NCI-H2107 treated with DMSO at 0.1 percent for 48 hours (cell line): ENCODE results near the gene ZNF362.
"Not testable (repeated sequence)": the region's sequence is repeated elsewhere in the genome, so short reads cannot be mapped to it uniquely, and the experiment has no call there.

Experiments used
- DNase-seq: peaks from one replicate; lab custom pipeline; 2025; ENCODE audit not compliant: unreplicated experiment; lab: John Stamatoyannopoulos, UW

The ZNF362 gene, protein sequence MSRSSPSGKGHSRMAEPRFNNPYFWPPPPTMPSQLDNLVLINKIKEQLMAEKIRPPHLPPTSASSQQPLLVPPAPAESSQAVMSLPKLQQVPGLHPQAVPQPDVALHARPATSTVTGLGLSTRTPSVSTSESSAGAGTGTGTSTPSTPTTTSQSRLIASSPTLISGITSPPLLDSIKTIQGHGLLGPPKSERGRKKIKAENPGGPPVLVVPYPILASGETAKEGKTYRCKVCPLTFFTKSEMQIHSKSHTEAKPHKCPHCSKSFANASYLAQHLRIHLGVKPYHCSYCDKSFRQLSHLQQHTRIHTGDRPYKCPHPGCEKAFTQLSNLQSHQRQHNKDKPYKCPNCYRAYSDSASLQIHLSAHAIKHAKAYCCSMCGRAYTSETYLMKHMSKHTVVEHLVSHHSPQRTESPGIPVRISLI

DNA sequence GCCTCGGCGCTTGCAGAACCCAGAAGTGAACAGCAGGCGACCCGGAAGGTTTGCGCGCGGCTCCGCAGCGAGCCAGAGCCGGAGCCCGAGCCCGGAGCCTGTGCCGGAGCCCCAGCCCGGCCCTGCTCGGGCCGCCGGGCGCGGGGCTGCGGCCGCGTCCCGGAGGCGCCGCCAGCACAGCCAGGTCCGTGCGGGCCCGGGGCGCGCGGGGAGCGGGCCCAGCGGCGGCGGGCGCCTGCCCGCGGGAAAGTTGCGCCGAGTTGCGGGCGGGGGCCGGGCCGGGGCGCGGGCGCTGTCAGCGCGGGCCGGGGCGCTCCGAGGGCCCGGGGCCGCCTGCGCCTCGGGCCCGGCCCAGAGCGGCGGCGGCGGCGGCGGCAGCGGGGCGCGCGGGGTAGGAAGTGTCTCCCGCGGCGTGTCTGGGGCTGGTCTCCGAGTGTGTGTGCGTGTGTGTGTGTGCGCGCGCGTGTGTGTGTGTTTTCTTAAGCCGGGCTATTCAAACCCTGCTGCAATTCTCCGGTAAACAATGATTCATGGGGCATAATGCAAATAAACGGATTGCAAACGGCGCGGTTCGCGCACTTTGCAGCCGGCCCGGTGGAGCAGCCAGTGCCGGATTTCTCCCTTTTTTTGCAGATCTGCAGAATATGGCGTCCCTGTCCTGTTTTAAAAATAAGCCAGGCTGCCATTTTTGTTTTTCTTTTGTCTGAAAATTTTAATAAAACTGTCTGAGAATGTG lies at the start of gene ZNF362:
TSS of gene ZNF362 (plus strand) at position 22 of the 736 bp plus-strand sequence. CDS start 14,083 bp downstream, outside the sequence.
- DNase-seq = peak; percentile 70

DNA sequence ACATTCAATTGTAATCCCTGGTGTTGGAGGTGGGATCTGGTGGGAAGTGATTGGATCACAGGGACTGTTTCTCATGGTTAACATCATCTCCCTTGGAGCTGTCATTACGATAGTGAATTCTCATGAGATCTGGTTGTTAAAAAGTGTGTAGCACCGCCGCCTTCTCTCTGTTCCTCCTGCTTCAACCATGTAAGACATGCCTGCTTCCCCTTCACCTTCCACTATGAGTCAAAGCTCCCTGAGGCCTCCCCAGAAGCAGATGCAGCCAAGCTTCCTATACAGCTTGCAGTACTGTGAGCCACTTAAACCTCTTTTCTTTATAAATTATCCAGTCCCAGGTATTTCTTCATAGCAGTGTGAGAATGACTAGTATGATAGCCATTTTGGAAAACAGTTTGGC lies 44.3 kb upstream of the ZNF362 start:
- DNase-seq = no peak

DNA sequence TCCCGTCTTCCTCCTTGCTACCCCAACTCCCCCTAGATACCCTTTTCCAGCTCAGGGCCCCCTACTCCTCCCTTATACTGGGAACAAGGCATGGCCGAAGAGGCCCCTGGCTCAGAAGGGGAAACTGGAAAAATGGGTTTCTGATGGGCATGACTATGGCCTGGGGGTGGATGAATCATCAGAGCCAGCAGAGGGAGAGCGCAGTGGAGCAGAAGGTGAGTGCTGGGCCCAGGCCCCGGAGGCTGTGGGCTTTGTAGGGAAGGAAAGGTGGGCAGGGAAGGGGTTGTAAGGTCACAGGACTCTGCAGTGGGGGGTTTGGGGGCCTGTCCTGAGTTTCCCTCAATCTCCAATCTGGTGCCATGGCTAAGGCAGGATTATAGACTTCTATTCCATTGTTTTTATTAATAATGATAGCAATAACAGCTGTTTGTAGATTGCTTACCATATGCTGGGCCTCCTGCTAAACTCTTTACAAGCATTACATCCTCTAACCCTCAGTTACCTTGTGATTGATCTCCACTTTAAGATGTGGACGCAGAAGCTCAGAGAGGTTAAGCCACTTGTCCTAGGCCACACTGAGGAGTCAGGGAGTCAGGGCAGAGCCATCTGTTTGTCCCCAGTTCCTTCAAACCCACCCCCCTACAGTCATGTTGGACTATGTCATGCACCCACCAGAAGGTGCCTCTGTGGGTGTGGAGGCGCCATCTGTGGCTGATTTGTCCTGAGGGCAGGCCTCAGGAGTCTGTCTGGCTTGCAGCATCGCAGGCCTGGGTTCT lies 36.2 kb upstream of the ZNF362 start:
- DNase-seq = no peak

DNA sequence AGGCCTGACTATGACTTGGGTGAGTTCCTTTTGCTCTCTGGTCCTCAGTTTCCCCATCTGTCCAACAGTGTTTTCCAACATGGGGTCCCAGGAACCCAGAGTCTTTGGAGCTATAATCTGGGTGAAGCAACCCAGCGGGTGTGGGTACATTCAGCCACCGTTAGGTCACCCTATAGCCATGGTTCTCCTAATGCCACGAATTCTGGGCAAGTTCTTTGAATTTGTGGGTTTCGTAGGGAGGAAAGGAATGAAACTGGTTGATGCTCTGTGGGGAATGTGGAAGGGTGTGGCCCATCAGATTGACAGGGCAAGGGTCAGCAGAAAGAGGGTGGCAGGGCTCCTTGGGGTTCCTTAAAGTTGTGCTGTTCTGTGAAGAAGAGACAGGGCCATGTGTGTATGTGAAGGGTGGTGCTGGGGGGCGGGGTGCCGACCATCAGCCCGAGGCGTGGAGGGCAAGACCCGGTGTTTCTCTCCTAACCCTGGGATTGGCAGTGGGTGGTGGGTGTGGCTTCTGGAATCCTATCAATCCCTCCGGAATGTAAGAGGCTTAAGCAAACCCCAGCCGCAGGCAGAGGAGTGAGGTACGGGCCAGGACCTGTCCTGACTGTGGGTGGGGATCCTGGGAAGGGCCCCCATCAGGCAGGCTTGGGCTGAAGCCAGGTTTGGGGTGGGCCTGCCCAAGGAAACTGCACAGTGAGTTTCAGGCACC lies 35.5 kb upstream of the ZNF362 start:
- DNase-seq = no peak

DNA sequence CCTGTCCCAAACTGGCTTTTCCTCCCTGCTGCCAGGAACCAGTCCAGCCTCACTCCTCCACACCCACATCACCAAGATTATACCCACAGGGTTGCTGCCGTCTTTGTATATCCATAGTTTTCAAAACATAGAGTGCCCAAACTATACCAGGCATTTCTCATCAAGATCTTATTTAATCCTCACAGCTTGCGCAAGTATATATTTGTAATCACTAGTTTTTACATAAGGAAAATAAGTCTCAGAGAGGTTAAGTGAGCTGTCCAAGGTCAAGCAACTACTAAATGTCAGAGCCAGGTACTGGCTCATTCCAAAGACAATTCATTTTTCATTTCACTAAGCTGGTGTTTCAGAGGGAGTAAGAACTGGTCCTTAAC lies 34.9 kb upstream of the ZNF362 start:
- no peak for DNase-seq

DNA sequence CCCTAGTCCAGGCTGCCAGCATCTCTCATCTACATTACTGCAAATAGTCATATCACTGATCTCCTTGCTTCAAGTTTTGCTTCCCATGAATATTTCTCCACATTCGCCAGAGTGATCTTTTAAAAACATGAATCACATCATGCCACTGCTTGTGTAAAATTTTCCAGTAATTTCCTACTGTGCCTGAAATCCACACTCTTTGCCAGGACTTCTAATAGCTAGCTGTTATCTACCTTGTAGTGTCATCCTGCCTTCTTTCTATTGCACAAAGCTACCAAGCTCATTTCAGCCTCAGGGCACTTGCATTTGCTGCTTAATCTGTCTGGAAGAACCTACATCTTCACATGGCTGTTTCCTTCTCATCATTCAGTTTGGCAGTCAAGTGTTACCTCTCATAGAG lies 33.9 kb upstream of the ZNF362 start:
- DNase-seq = no peak

DNA sequence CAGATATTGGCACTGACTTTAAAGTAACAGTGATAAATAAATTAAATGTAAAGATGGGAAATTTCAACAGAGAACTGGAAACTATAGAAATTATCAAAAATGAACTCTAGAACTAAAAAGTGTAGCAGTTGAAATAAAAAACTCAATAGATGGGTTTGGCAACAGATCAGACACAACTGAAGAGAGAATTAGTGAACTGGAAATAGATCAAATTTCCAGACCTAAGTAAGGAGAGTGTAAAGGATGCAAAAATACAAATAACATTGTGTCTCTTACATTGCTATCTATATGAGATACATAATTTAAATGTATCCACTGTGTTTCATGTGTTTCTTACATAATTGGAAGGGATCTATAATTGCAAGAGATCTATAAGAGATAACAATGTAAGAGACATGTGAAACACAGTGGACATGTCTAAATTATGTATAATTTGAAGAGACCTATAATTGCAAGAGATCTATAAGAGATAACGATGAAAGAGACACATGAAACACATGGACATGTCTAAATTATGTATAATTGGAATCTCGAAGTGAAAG lies 32.1 kb upstream of the ZNF362 start:
- DNase-seq = no peak

DNA sequence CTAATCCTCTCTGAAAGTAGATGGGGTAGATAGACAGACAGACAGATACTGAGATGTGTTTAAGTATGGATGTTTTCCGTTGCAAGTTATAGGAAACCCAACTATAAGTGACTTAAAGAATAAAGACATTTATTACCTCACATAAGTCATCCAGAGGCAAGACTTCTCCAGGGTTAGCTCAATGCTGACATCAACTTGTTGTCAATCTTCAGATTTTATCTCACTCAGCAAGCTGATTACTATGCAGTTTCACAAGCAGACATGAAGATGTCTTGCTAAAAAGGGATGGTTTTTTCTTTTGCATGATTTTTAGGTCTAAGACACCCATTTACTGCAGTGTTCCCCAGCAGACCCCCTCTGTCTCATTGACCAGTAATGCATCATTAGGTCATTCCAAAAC lies 30.7 kb upstream of the ZNF362 start:
- no peak for DNase-seq

DNA sequence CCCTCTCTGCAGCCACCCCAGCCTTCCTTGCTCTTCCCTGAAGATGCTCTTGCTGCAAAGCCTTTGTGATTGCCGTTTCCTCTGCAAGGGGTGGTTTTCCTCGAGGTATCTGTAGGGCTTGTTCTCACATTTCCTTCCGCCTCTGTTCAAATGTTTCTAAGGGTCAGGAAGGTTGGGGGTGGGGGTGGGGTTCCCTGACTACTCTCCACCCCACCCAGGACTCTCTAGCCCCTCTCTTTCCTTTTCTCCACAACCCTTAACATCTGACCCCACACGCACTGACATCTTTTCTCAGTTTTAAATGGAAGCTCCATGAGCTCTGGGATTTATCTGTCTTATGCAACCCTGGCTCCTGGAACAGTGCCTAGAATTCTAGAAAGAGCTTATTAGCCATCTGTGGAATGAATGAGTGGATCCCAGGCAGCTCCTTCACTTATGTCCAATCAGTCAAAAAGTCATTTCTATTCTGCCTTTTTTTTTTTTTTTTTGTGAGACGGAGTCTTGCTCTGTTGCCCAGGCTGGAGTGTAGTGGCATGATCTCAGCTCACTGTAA lies 27.3 kb upstream of the ZNF362 start:
- DNase-seq = no peak

DNA sequence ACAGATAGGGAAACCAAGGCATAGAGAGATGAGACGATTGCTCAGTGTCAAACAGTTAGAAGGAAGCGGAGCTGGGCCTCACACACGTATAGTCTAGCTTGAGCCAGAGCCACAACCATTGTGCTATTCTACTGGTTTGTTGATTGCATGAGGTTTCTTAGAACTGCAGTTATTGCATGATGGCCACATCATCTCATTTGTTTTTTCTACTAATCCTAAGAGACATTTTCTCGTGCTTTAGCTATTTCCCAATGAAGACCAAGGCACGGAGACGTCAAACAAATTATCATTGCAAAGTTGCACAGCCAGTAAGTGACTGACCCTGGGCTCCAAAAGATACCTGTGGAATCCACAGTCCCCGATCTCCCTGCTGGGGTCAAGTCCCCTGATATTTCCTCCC lies 25.1 kb upstream of the ZNF362 start:
- no peak for DNase-seq

DNA sequence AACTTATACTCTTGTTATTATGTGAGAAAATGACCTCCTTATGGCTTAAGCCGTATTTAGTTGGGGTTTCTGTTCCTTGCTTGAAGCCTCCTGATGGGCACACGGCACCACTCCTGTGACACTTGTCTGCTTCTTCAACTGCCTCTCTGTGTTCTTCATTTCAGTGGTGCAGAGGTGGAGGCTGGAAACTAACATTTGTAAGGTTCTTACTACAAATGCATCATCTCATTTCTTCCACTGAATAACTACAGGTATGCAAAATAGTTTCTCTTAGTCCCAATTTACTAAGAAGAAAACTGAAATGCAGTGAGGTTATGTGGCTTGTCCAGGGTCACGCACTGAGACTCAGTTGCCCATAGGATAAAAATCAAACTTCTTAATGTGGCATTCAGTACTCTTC lies 23.6 kb upstream of the ZNF362 start:
- DNase-seq = no peak

DNA sequence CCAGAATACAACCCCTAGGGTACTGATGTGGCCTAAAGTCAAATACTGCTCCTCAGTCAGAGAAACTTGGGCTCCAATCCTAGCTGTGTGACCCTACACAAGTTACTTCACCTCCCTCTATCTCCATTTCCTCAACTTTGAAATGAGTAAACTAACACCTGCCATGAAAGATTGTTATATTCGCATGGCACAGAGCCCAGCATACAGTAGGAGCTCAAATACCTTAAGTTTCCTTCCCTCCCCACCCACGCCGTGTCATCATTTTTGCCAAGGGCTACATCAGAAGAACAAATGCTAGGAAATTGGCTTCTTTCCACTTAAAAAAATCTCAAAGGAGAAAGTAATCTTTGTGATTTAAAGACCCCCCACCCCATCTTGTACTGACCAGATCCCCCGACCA lies 22.2 kb upstream of the ZNF362 start:
- no peak for DNase-seq

DNA sequence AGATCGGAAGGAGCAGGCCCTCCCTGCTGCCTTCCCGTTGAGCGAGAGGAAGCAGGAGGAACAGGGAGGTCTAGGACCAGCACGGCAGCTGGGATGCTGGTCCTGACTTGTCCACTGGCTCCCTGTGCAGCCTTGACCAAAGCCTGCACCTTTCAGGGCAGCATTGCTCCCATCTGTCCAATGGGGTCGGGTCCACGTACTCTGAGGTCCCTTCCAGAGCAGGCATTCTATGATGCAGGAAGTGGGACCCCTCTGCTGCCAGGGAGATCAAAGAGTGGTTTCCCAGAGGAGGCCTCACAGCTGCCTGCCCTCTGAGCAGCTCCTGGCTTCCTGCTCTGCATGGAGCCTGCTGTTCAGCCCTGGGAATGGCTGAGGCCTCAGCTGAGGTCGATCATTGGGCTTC lies 21.7 kb upstream of the ZNF362 start:
- DNase-seq = no peak

DNA sequence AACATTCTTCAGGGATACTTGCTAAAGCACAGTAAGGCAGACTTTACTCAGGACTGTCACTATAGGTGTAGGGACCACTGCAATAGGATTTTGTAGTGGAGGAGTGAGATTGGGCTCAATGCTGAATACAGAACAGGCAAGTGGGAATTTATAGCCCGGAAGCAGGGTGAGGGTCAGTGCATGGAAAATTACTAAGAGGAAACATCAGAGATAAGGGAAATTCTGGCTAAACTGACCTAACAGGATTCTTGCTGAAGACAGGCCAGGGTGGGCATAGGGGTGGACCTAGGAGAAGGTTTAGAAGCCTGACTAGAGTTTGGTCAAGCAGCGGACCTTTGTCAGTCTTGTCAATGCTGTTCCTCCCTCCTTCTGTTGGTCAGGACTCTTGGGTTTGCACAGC lies 20.8 kb upstream of the ZNF362 start:
- DNase-seq = no peak

DNA sequence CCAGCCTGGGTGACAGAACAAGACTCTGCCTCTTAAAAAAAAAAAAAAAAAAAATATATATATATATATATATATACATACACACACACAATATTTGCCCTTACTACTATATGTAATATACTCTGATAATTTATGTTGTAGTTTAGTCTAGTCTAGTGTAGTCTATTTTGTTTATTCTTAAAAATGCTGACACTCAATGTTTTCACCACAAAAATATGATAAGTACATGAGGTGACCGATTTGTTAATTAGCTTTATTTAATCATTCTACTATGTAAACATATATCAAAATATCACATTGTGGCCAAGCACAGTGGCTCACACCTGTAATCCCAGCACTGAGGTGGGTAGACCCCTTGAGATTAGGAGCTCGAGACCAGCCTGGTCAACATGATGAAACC lies 19.8 kb upstream of the ZNF362 start:
- no peak for DNase-seq

DNA sequence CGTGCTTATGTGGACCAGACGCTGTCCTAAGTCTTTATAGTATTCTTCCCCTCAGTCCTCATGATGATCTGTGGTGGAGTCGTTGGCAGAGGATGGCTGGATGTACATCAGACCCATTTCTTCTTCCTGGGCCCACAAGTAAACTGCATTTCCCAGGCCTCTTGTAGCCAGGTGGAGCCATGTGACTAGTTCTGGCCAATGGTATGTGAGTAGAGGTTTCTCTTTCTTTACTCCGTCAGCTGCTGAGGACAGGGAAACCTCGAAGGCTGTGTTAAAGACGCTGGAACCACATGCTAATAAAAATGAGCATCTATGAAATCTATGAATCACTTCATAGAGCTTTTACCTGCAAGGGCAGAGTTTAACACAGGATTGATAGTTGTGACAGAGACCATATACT lies 18.7 kb upstream of the ZNF362 start:
- DNase-seq = no peak

DNA sequence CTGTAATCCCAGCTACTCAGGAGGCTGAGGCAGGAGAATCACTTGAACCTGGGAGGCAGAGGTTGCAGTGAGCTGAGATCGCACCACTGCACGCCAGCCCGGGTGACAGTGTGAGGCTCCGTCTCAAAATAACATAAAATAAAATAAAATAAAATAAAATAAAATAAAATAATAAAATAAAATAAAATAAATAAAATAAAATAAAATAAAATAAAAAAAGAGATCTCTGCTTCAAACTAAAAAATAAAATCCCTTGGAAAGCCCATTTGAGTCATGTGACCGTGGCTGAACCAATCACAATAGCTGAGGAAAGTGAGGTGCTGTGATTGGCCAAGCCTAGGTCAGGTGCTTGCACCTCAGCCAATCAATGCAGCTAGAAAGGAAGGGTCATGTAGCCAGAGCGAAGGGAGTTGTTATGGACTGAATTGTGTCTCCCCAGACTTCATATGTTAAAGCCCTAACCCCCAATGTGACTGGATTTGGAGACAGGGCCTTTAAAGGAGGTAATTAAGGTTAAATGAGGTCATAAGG lies 18.0 kb upstream of the ZNF362 start:
- not testable (repeated sequence) for DNase-seq

DNA sequence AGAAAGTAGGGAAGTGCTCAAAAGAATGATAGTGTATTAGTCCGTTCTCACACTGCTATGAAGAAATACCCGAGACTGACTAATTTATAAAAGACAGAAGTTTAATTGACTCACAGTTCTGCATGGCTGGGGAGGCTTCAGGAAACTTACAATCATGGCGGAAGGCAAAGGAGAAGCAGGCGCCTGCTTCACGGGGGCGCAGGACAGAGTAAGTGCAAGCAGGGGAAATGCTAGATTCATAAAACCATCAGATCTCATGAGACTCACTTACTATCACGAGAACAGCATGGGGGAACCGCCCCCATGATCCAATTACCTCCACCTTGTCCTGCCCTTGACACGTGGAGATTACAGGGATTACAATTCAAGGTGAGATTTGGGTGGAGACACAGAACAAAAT lies 16.9 kb upstream of the ZNF362 start:
- not testable (repeated sequence) for DNase-seq

DNA sequence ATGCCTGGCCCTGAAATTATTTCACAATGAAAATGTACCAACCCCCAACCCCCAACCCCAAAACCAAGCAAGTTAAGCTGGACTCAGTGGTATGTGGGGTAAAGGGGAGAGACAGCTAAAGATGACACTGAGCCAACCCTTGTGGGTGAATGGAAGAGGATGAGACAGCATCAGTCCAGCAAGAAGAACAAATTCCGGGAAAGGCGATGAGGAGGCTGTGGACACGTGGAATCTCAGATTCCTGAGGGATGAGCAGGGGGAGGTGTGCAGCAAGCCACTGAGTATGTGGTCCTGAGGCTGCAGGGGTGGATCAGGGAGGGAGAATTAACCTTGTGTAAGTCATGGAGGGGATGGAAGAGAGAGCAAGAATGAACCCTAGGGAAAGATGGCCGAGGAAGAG lies 14.4 kb upstream of the ZNF362 start:
- DNase-seq = no peak

DNA sequence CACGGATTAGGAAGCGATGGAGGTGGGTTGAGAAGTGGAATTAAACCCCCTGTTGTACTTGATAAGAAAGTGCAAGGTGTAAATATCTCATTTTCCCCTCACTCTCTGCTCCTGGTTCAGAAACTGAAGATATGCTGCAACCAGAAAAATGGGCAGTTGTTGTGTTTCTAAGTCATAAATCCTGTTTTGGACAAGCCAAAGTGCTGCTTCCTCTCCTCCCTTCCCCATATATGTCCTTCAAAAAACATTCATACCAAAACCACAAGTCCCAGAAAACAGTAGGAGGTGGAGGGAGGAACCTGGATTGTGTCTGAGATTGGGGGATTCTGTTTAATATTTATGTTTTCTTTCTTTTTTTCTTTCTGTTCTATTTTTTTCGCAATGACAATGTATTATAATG lies 13.6 kb upstream of the ZNF362 start:
- no peak for DNase-seq
